Renal cortical epithelial cell (primary cell): ENCODE results near the gene FGF19. TPM values are rescaled to one million over a fixed set of nuclear protein-coding genes. Genes with fewer than 3 reads are reported as not detected.
"Not testable (repeated sequence)": the region's sequence is repeated elsewhere in the genome, so short reads cannot be mapped to it uniquely, and the experiment has no call there.

Source experiments
- DNase-seq: peaks from one replicate; pipeline ENCODE4 v3.0.0-alpha.2; 2011; ENCODE audit warnings: low read depth
- total RNA-seq: library from RNA; depleted of rRNA; stranded (reverse); fragments of >200 nt; gene quantifications from 2 replicates; pipeline ENCODE4 v1.2.3, GENCODE V29; 2014

FGF19 gene
- total RNA-seq, 1 donor from 2014 or later, result not detected

GRCh38 chr11:69696749-69697468, 6.9 kb downstream of the FGF19 start:
- DNase-seq, result no peak

- DNase-seq, result not testable (repeated sequence)
Measured at GRCh38 chr11:69695995-69696394, 7.8 kb downstream of the FGF19 start.

GRCh38 chr11:69695581-69695980, 8.2 kb downstream of the FGF19 start:
- no peak for DNase-seq

GRCh38 chr11:69694781-69695180, 9.0 kb downstream of the FGF19 start:
- no peak for DNase-seq

- no peak for DNase-seq
Measured at GRCh38 chr11:69692422-69692821, 11.4 kb downstream of the FGF19 start.

GRCh38 chr11:69691463-69691862, 12.4 kb downstream of the FGF19 start:
- no peak for DNase-seq

- no peak for DNase-seq
Measured at GRCh38 chr11:69689484-69690319, 14.1 kb downstream of the FGF19 start.

GRCh38 chr11:69687969-69688771, 15.7 kb downstream of the FGF19 start:
- peak; percentile 13 for DNase-seq

GRCh38 chr11:69686856-69687255, 17.0 kb downstream of the FGF19 start:
- DNase-seq, result no peak

- DNase-seq, result no peak
Measured at GRCh38 chr11:69686452-69686851, 17.4 kb downstream of the FGF19 start.

GRCh38 chr11:69685348-69685747, 18.5 kb downstream of the FGF19 start:
- DNase-seq, result no peak

- no peak for DNase-seq
Measured at GRCh38 chr11:69684651-69685050, 19.2 kb downstream of the FGF19 start.

GRCh38 chr11:69683764-69684333, 20.0 kb downstream of the FGF19 start:
- DNase-seq, result peak; percentile 9

- no peak for DNase-seq
Measured at GRCh38 chr11:69682681-69683326, 21.0 kb downstream of the FGF19 start.

GRCh38 chr11:69682221-69682620, 21.6 kb downstream of the FGF19 start:
- no peak for DNase-seq

- no peak for DNase-seq
Measured at GRCh38 chr11:69680688-69681087, 23.1 kb downstream of the FGF19 start.

- DNase-seq, result no peak
Measured at GRCh38 chr11:69677749-69678148, 26.1 kb downstream of the FGF19 start.

GRCh38 chr11:69674886-69675714, 28.7 kb downstream of the FGF19 start, which contains the start of gene LTO1:
Gene LTO1, minus strand, starts transcription at chr11:69675353. Its CDS starts 114 bp downstream, at chr11:69675239.
- peak; percentile 80 for DNase-seq

GRCh38 chr11:69674267-69674885, 29.4 kb downstream of the FGF19 start:
- peak; percentile 49 for DNase-seq
